HFF-Myc (cell line): Measurements from ENCODE around the gene SMAP1.

Experiments used
- DNase-seq: peaks from one replicate; pipeline ENCODE4 v3.0.0-alpha.2; 2011; ENCODE audit warnings: low read depth; ENCODE audit errors: extremely low read depth
- H3K4me3 ChIP-seq: replicated peaks from 2 replicates; pipeline ENCODE4 v1.5.1; 2011; ENCODE audit warnings: low read depth, mild to moderate bottlenecking, control low read depth, low read length
- TF ChIP-seq, protein P1 (sequence below): IDR thresholded peaks from 2 replicates; pipeline ENCODE4 v1.5.1; 2012; ENCODE audit warnings: mild to moderate bottlenecking, low read depth, low read length, control low read depth; ENCODE audit errors: missing control alignments

Gene SMAP1

DNA sequence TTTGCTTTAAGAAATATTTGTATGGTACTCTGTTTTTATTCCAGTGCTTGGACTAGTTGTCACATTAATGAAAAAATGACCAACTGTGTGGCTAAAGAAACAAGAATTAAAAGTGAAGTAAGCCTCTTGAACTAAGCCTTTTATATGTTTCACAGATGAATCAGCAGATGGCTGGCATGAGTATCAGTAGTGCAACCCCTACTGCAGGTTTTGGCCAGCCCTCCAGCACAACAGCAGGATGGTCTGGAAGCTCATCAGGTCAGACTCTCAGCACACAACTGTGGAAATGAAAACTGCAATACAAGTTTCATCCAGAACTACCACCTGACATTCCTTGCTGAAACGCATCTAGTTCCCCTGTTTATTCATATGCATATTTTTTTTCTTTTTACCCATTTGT, 192.4 kb downstream of the SMAP1 start:
- TF ChIP-seq, protein P1, sequence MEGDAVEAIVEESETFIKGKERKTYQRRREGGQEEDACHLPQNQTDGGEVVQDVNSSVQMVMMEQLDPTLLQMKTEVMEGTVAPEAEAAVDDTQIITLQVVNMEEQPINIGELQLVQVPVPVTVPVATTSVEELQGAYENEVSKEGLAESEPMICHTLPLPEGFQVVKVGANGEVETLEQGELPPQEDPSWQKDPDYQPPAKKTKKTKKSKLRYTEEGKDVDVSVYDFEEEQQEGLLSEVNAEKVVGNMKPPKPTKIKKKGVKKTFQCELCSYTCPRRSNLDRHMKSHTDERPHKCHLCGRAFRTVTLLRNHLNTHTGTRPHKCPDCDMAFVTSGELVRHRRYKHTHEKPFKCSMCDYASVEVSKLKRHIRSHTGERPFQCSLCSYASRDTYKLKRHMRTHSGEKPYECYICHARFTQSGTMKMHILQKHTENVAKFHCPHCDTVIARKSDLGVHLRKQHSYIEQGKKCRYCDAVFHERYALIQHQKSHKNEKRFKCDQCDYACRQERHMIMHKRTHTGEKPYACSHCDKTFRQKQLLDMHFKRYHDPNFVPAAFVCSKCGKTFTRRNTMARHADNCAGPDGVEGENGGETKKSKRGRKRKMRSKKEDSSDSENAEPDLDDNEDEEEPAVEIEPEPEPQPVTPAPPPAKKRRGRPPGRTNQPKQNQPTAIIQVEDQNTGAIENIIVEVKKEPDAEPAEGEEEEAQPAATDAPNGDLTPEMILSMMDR = no peak
- no peak overlapping the region for H3K4me3 ChIP-seq
- no peak for DNase-seq

DNA sequence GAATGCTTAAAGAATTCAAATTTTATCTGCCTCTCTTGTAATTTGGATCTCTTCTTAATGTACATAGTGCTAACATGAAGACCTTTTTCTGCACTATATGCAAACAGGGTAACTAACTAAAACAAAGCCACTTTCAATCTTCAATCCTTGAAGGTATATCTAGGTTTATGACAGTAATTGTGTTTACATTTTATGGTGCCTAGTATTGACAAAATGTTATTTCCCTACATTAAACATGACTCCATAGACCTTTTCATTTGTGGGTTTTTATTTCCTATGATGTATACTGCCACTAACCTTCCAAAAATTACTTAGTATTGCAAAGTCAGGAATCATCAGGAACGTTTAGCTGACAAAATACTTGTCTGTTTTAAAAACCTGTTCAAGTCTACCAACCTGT, 193.2 kb downstream of the SMAP1 start:
- TF ChIP-seq, protein P1 = no peak
- no peak overlapping the region for H3K4me3 ChIP-seq
- DNase-seq = no peak

DNA sequence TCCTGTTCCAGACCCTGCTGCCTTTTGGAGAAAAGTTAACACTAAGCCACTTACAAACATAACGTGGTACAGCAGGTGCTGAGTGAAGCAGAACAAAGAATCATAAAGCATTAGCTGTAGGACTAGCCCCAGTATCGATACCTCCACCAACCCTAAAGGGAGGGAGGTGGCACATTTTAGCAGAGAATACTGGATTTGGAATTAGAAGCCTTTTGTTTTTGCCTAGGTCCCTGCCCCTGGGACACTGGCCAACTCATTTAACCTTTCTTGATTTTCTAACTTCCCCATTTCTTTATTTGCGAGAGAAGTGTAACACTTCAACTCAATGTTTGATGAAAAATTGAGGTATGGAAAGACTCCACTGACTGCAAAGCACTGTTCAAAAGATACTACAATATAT, 195.7 kb downstream of the SMAP1 start:
- TF ChIP-seq, protein P1 = no peak
- H3K4me3 ChIP-seq = no peak overlapping the region
- DNase-seq = no peak

DNA sequence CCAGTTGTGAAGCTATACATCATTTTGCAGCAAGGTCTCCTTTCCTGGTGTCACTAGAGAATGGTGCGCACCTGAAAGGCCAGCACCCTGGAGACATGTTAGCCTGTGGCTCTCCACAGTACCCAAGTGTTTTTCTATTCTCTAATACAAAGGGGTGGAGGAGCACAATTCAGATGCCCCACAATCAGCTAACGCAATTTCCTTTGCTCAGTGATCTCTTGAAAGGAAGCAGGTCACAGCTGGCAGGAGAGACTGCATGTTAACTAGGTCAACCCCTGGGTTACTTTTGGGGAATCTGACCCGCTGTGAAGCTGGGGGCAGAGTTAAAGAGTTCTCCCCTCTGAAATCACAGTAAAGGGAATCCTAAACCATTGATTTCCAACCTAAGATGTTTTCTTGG, 196.7 kb downstream of the SMAP1 start:
- H3K4me3 ChIP-seq = no peak overlapping the region
- DNase-seq = no peak
- TF ChIP-seq, protein P1 = no peak

DNA sequence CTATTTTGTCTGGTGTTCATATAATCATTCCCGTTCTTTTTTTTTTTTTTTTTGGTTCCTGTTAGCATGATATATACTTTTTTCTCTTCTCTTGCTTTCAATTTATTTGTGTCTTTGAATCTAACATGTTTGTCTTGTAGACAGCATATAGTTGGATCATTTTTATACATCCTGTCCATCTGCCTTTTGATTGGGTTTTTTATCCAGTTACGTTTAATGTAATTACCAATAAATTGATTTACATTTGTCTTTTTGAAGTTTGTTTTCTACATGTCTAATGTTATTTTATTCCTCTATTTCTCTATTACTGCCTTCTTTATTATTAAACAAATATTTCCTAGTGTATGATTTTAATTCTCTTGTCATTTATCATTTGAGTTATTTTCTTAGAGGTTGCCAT, 204.8 kb downstream of the SMAP1 start:
- TF ChIP-seq, protein P1 = no peak
- DNase-seq = no peak

DNA sequence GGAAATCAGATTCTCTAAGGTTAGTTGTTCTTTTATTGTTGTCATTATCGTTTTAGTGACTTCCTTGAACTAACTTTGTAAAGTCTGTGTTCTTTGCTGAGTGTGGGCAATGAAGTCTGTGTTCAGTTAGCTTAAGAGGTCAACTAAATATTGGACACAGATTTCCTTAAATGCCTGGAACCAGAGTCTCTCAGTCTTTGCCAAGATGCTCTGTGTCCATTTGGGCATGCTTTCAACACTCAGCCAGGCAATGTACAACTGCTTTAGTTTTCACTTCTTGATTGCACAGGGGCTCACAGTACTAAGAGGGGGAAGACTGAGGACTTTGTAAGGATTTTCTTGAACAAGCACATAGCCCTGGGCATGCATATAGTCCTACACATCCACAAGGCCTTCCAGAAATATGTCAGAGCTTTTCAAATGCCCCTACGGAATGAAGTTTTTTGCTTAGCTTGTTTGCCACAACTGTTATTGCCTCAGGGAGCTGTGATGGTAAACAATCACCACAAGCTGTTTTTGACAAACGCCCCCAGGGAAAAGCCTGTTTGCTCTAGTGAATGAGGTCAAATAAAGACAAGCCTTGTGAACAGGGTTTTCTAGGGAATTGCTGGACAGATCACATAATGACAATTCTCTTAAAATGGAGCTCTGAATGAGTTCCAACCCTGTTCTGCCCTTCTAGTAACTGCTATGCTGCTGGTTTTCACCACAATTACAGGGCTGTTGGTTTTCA, 206.7 kb downstream of the SMAP1 start:
- no peak overlapping the region for H3K4me3 ChIP-seq
- no peak for DNase-seq

More for the DNA sequence above, 204.8 kb downstream of the SMAP1 start:
- no peak overlapping the region for H3K4me3 ChIP-seq

DNA sequence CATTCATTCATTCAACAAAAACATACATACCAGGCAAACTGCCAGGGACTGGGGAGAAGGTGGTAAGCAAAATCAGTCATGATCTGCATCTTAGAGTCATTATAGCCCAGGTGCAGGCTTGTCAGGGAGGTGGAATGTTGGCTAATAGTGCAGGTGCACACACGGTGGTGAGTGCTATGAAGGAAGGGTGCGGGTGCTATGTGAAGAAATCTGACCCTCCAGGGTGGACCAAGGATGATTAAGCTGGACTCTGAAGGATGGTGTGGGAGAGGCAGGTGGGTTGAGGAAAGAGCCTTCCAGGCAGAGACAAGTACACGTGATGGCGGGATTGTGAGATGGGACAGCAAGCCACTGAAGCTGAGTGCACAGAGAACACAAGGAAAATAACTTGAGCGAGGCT, 211.8 kb downstream of the SMAP1 start:
- H3K4me3 ChIP-seq = no peak overlapping the region
- no peak for DNase-seq
- TF ChIP-seq, protein P1 = no peak

More for the DNA sequence above, 206.7 kb downstream of the SMAP1 start:
- TF ChIP-seq, protein P1 = no peak
